SH-SY5Y (cell line): ENCODE measurements around the gene PRR15L.

Experiments used
- GATA2 ChIP-seq: IDR thresholded peaks from 2 replicates; pipeline ENCODE4 v1.6.1; 2011; ENCODE audit warnings: mild to moderate bottlenecking, low read depth, low read length
- GATA3 ChIP-seq: IDR thresholded peaks from 2 replicates; pipeline ENCODE4 v1.6.1; 2011; ENCODE audit warnings: low read depth, mild to moderate bottlenecking, low read length, moderate library complexity

DNA sequence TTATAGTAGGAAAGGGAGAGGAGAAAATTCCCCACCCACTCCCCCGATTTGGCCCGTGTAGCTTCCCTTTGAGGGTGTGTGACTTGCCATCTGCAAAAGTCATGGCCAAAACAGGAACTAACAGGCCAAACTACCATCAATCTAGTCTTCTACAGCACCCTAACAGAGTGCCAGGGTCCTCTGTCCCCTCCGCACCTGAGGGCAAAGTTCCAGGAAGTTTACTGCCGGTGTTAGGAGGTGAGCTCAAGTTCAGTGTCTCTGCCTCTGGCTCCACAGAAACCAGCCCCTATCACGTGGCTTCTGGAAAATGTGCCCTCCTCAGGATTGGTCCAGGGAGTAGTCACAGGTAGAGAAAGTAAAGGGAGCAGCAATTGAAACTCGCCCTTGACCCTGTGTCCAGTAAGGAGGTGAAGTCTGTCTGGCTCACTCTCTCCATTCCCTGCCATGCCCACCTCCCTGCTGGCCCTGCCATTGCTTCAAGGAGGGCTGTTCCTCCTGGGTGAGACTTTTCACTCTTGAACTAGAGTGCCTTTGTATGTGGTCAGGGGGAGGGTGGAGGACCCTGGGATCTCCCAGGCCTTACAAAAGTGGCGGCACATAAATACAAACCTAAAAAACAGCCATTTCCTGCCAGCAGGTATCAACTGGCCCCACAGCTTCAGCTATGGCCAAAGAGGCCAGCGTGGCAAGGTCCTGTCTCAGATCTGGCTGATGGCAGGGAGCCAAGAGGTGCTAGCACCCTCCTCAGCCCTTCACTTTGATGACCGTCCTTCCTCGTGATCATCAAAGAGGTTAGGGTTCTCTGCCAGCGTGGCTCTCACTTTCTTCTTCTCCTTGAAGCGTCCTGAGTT is 5.3 kb downstream of the PRR15L start:
- TF ChIP-seq GATA2 (no peak), GATA3 (no peak)
